ENCODE measurements around the gene VAV2.

DNA sequence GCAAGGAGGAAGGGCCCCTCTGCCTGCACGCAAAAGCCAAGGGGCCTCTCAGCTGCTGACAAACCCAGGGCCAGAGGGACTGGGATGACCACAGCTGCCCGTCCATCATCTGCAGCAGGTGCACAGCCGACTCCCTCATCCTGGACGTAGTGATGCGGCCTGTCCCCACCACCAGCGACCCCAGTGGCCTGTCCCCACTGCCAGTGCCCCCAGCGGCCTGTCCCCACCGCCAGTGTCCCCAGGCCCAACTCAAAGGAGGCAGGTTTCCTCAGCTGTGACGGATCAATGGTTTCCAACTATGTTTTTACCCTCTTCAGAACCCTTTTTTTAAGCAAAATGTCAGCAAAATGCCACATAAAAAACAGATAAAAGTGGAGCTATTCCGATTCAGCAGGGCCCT, 62.5 kb downstream of the VAV2 start:
- TF ChIP-seq CTCF (conservative IDR thresholded peaks at IDR 0.05; ENCODE audit: low read depth in 2 of 2) (no peak), EZH2 (IDR thresholded peaks at IDR 0.05; ENCODE audit: low read depth, unreplicated experiment) (no peak), NANOG (IDR thresholded peaks at IDR 0.05; ENCODE audit: borderline replicate concordance) (no peak), POLR2AphosphoS5 (IDR thresholded peaks at IDR 0.05; ENCODE audit: low read depth) (no peak), REST (IDR thresholded peaks at IDR 0.05; ENCODE audit: unreplicated experiment) (no peak), CREB1 (CRISPR knock-in tag; IDR thresholded peaks at IDR 0.05; ENCODE audit: low read depth) (no peak), ZNF331 (CRISPR knock-in tag; IDR thresholded peaks at IDR 0.05; ENCODE audit: low read depth) (no peak), ETS1 (IDR thresholded peaks at IDR 0.05) (no peak)

Measured in GM23338 (cell line).